Measurements from ENCODE around the gene CAMK2D. TPM values are rescaled to one million over a fixed set of nuclear protein-coding genes. Genes with fewer than 3 reads are reported as not detected.

Gene CAMK2D
- total and polyA plus RNA-seq, 4 donors, result 10.1 to 31.0 (median 25.6) TPM

GRCh38 chr4:113760094-113760794, 1.3 kb downstream of the CAMK2D start:
- Histone ChIP-seq H3K4me1 (ENCODE audit: control insufficient read depth in 4 of 4, insufficient read depth in 4 of 4, low read length in 3 of 4) (peaks cover 0 to 27% (median 5%) of the 10 kb centered on the region in 4 donors), H3K9ac (ENCODE audit: low read depth in 1 of 2, low read length in 2 of 2) (peak overlapping the region; percentile 74 to 75), H3K36me3 (ENCODE audit: control insufficient read depth in 4 of 4, insufficient read depth in 3 of 4, low read depth in 1 of 4, low read length in 3 of 4) (no peaks in the 10 kb centered on the region), H3K4me3 (ENCODE audit: low read depth in 1 of 3, low read length in 3 of 3) (peak overlapping the region; percentile 69 to 98 (median 77)), H3K27ac (ENCODE audit: low read depth in 1 of 2, low read length in 2 of 2) (peak overlapping the region; percentile 98 to 99), H3K27me3 (ENCODE audit: control insufficient read depth in 4 of 4, insufficient read depth in 4 of 4, low read length in 3 of 4) (no peaks in the 10 kb centered on the region), H3K9me3 (ENCODE audit: control insufficient read depth in 4 of 4, low read length in 3 of 4) (no peaks in the 10 kb centered on the region)
- WGBS, result 1% methylated on average over 22 of the region's 22 CpGs
- TF ChIP-seq EGR1 (IDR thresholded peaks at IDR 0.05; ENCODE audit: low read depth in 2 of 2) (no peak), TAF1 (conservative IDR thresholded peaks at IDR 0.05) (peak; percentile 31), FOXA1 (IDR thresholded peaks at IDR 0.05) (no peak), CTCF (IDR thresholded peaks at IDR 0.05; ENCODE audit: low read depth, low read length, missing input control) (peak; percentile 2), SP1 (IDR thresholded peaks at IDR 0.05) (no peak), ZBTB33 (IDR thresholded peaks at IDR 0.05) (no peak), YY1 (IDR thresholded peaks at IDR 0.05) (peak; percentile 68), HNF4G (IDR thresholded peaks at IDR 0.05) (peak; percentile 7)
- DNase-seq (ENCODE audit: low spot score), result peak; percentile 36

GRCh38 chr4:113759696-113760093, 1.8 kb downstream of the CAMK2D start:
- Histone ChIP-seq H3K27ac (ENCODE audit: low read depth in 1 of 2, low read length in 2 of 2) (peak overlapping the region in 1 of 2 donors; percentile 98), H3K27me3 (ENCODE audit: control insufficient read depth in 4 of 4, insufficient read depth in 4 of 4, low read length in 3 of 4) (no peaks in the 10 kb centered on the region), H3K36me3 (ENCODE audit: control insufficient read depth in 4 of 4, insufficient read depth in 3 of 4, low read depth in 1 of 4, low read length in 3 of 4) (peaks cover 0 to 3% (median 0%) of the 10 kb centered on the region in 4 donors), H3K4me1 (ENCODE audit: control insufficient read depth in 4 of 4, insufficient read depth in 4 of 4, low read length in 3 of 4) (peaks cover 0 to 24% (median 4%) of the 10 kb centered on the region in 4 donors), H3K9me3 (ENCODE audit: control insufficient read depth in 4 of 4, low read length in 3 of 4) (no peaks in the 10 kb centered on the region), H3K9ac (ENCODE audit: low read depth in 1 of 2, low read length in 2 of 2) (peak overlapping the region; percentile 74 to 75), H3K4me3 (ENCODE audit: low read depth in 1 of 3, low read length in 3 of 3) (peak overlapping the region; percentile 69 to 98 (median 77))
- WGBS, result 27% methylated on average over 4 of the region's 4 CpGs
- TF ChIP-seq HNF4G (IDR thresholded peaks at IDR 0.05) (no peak), RXRA (IDR thresholded peaks at IDR 0.05) (no peak), RAD21 (IDR thresholded peaks at IDR 0.05) (no peak), MAX (IDR thresholded peaks at IDR 0.05) (no peak), EGR1 (IDR thresholded peaks at IDR 0.05; ENCODE audit: low read depth in 2 of 2) (no peak), ATF3 (IDR thresholded peaks at IDR 0.05) (no peak), CTCF (IDR thresholded peaks at IDR 0.05; ENCODE audit: low read depth, low read length, missing input control) (no peak), HNF4A (conservative IDR thresholded peaks at IDR 0.05) (no peak), TAF1 (conservative IDR thresholded peaks at IDR 0.05) (no peak), GABPA (IDR thresholded peaks at IDR 0.05 in 1 of 2, conservative IDR thresholded peaks at IDR 0.05 in 1 of 2) (no peak), FOXA2 (IDR thresholded peaks at IDR 0.05) (no peak), REST (IDR thresholded peaks at IDR 0.05) (no peak), NR2F2 (IDR thresholded peaks at IDR 0.05) (no peak), SP1 (IDR thresholded peaks at IDR 0.05) (no peak), ZBTB33 (IDR thresholded peaks at IDR 0.05) (no peak), YY1 (IDR thresholded peaks at IDR 0.05) (no peak), JUND (IDR thresholded peaks at IDR 0.05) (no peak), FOXA1 (IDR thresholded peaks at IDR 0.05) (no peak)
- no peak for DNase-seq (ENCODE audit: low spot score)
